ENCODE data around the gene HOXA11.
A peak's percentile ranks its signal among the peaks of the same experiment; 100 is the strongest.

The HOXA11 gene

DNA sequence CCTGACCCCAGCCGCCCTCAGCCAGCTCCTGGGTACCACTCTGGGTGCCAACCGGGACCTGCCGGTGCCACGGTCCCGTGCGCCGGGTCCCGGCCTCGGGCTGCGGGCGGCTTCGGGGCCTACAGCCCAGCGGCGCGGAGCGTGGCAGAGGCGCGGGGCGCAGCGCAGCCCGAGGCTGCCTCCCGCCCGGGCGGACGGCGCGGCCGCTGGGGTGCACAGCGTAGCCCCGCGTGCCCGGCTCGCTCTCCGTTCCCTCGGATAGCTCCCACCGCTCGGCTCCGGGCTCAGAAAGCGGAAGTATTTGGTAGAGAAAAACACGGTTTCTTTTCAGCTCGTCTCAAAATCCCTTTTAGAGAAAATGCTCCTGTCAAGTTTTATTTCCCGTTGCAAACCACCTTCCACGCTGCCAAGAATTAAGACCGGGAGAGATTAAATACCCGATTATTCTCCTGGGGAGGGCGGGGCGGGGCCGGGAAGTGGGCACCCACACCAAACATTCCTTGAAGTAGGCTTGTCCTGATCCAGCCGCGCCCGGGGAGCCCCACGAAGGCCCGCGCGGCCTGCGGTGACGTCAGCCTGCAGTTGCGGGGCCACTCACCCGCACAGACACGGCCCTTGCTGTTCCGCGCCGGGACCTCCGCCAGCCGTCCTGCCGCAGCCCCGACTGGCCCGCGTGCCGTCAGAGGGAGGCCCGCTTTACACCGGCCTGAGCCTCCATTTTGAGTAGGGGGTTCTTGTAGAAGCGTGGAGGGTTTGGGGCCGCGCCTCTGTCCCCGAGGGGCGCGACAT lies 7.7 kb upstream of the HOXA11 start:
- no peak for DNase-seq

DNA sequence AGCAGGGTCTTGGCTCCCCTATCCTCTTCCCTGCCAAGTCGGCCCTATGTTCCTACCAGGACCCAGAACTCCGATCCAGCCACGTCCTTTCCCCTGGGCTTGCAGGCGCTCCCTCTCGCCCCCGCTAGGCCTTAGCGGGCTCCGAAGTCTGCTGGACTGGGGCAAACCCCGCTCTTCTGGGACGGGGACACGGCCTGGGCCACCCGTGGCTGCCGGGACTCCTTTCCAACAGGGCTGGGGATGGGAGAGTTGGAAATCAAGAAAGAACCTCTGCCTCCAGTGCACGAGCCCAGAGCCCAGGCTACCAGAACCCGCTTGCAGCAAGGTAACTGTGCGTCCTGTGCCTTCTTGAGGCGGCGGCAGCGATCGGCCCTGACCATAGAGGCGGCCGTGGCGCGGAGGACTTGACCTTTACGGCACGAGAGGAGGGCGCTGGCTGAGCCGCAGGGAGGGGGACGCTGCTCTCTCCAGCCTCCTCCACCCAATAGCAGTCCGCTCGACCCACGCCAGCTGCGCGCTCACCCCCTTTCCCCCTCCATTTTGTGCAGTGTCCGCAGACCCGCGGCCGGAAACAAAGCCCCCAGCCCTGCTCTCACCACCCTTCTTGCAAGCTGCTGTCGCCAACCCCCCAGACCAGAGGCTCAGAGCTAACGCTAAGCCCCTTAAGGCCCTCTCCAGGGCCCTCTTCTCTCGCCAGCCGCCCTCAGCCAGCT lies 7.0 kb upstream of the HOXA11 start:
- DNase-seq = no peak

DNA sequence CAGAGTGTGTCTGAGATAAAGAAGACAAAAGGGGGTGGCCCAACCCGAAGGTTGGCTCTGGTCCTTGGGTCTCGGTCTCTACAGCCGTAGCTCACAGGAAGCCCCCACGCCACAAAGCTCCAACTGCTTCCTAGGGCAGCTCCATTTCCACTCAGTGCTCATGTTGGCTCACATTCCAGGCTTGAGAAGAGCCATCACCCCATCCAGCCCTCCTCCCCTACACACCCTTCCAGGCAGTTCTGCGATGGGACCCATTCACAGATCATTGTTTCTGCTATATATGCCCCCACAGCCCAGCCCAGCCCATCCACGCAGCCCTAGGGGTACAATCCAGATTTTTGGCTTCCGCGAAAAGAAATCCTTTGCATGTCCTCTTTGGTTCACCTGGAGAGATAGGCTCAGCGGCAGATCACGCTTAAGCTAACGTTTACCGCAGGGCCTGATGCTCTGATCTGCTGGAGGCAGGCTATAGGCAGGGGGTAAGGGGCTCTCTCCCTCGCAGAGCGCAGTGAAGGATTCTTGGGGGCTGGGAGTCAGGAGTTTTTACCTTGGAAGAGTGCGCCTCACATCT lies 6.2 kb upstream of the HOXA11 start:
- no peak for DNase-seq

DNA sequence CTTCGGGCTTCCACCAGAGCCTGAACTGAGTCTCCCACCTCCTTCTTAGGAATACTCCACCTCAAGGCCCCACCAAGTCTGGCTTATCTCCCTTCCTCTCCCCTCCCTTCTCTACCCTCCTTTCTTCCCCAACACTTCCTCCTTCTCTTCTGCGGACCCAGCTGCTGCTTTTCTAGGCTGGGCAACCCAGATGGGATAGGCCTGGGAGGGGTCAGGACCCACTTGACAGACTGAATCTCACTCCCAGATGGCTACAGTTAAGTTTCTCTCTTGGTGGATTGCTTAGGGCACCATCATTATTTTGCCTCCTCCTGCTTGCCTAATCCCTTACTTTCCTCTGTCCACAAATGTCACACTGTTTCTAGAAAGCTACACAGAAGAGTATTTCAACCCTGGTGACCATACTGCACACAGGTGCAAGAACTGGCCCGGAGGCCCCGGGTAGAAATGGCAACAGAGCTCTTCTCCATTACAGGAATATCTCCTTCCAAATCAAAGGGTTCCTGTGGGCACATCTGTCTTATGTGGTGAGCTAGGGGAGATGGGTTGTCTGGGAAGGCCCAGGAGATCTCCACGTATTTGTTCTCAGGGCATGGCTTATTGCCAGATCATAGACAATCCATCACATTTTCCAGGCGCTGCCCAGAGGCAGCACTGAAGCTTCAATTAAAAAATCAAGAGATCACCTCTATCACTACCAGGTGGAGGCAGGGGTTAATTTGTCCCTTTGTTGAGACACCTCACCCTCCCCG lies 5.1 kb upstream of the HOXA11 start:
- DNase-seq = peak; percentile 60

- DNase-seq = no peak
Measured at GRCh38 chr7:27189295-27189996, 4.4 kb upstream of the HOXA11 start.

DNA sequence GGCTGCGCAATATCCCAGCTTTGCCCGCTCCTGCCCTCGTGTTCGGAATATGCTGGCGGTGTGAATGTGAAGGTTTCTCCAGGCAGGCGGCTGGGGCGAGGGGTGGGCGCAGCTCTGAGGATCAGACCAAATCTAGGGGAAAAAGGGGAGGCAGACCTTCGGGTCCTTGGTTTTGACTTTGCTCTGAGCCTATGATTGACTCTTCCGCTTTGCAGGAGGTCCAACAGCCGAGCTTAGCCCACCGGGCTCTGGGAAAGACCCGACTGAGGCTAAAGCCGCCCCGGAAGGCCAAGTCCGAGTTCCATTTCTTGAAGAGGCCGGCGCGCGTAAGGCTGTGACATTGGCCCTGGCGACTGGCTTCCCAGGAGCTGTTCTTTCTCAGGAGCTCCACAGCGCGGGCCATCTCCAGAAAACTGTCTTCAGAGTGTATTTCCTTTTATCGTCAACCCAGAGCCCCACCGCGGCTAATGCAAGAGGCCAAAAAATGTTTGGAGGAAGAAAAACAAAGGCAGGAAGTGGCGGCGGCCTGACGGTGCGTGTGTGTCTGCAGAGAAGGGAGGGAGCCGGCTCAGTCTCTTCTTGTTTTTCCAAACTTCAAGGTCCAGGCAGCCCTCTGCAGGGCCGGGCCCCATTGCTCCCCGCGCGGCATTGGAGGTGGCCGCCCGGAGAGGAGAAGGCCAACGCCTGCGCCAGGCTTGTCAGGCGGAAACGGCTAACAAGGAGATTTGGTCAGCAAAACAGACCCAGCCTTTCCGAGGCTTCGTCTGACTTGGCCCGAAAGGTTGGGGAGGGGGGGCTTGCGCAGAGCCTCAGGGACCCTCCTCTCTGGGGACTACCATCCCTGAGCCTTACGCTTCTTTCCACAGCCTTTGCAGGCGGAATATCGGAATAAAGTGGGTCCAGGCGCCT lies 3.6 kb upstream of the HOXA11 start:
- no peak for DNase-seq

DNA sequence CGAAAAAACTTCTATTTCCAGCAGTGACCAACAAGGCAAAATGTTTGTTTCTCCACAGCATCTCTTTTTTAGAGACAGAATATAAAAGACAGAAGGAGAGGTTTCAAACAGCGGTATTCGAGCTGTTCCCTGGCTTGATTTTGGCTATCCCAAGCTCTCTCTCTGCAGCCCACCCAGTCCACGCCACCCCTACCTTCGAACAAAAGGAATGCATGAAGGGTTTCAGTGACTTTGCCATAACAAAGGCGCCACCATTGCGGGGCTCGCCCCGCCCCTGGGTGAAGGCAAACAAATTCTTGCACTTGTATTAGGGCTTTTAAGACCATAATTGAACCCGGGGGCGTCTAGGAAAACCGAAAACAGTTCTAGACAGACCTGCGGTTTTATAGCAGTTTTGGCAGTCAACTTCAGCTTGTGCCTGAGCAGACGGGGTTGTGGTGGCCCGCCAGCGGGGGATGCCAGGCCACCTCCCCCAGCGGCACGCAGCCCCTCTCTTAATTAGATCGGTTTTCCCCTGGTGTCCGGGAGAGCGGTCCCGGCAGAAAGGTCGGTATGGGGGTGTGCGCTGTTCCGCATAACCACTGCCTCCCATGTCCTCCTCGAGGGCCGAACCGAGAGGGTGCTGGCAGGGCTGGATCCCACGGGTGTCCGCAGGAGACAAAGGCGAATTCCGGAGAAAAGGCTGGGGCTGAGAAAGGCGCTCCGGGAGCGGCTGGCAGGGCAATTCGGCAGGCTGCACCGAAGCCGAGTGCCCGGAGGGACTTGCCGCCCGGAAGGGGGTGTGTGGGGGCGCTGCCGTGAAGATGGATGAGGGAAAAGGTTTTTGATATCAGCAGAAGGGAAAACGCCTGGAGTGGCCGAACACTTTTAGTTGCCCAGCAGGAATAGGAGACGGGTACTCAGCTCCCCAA lies 2.7 kb upstream of the HOXA11 start:
- DNase-seq = no peak

GRCh38 chr7:27186668-27187474 lies 1.8 kb upstream of the HOXA11 start:
- DNase-seq = no peak

- DNase-seq = no peak
Measured at GRCh38 chr7:27185854-27186667, 1.0 kb upstream of the HOXA11 start.

DNA sequence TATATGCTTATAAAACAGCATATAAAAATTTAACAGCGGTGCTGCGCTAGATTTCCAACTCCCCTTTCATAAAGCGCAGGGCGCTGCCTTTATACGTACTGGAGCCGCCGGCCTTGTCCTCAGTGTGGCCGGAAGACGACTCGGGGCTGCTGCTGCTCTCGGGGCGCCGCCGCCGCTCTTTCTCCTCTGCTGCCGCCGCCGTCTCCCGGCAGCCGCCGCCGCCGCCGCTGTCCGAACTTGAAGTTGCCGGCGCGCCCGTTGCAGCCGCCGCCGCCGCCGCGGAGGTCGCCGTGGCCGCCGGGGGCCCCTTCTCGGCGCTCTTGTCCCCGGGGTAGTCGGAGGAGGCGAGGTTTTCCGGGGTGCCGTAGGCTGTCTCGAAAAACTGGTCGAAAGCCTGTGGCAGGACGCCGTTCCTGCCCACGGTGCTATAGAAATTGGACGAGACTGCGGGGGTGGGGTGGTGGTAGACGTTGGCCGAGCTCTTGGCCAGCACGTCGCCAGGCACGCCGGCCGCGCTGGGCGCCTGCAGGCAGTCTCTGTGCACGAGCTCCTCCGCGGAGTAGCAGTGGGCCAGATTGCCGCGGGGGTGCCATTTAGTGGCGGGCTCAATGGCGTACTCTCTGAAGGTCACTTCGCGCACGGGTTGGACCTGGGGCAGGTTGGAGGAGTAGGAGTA lies 557 bp downstream of the HOXA11 start:
- DNase-seq = no peak

DNA sequence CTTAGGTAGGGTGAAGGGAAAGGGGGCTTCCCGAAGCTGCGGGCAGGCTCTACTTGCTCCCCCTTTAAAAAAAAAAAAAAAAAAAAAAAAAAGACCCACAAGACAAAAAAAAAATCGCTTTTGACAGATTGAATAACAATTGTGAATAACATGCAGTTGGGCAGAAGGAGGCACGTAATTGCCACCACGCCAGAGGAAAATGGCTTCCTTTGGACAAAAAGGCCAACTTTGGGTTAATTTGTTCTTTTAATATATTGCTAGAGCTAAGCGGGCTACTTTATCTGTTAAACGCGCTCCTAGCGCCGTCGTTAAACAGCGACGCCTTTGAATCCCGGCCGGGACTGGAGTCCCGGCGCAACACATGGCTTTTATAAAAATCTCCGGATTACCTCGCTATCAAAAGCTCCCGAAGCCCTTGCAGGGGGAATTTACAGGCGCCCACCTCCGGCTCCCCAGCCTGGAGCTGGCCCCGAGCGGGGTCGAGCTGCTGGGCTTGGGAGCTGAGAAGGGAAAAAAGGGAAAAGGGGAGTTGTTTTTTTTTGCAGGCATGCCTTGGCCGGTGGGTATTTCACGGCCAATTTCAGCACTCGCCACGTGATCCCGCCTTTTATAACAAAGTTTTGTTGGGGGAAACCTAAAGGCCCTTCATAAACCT lies 1.2 kb downstream of the HOXA11 start:
- no peak for DNase-seq

DNA sequence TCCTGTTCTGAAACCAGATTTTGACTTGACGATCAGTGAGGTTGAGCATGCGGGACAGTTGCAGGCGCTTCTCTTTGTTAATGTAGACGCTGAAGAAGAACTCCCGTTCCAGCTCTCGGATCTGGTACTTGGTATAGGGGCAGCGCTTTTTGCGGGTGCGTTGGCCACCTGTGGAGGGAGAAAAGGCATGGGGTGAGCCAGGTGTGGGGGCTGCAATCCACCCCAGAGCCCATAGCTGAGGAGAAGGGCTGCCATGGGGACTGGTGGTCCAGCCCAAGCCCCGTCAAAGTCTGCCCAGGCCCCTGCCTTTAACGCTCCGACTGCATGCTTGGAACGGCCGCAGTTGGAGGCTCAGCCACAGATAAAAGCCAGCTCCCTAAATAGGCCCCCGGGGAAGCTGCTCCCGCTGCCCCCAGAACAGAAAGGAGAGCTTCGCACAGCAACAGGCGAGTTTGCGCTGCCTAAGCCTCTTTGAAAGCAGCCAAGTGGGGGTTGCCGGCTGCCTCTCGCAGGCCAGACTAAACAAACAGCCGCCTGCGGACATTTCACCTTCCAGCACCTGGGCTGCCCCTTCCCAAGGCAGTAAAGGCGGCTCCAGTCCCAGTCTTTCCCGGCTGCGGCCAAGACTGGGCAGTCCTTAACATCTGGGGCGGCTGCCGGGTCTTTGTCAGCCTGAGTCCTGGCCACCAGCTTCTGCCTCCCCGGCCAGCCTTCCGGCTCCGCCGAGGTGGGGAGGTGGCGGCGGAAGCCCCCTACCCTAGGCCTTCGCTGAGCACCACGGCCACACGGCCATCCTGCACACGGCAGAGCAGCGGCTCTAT lies 2.0 kb downstream of the HOXA11 start:
- DNase-seq = no peak

- DNase-seq = no peak
Measured at GRCh38 chr7:27182285-27182841, 2.7 kb downstream of the HOXA11 start.

DNA sequence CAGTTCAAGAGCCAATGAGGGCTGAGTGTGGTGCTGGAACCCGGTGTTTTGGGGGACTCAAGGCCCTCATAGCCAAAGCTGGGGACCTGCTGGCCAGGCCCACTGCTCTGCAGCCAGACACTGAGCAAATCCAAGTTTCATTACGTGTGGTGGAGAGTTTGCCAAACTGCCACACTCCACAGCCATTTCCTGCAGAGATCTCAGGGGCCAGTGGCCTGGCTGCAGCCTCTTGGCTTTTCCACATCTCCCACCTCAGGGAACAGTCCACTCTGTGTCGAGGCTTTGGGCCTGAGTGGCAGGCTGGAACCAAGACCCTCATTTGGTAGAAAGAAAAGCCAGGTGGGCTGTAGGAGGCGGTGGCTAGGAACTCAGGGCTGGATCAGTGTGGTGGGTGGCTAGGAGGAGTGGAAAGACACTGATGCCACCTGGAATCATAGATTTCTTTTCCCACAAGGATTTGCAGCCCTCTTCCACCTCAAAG lies 3.2 kb downstream of the HOXA11 start:
- no peak for DNase-seq

GRCh38 chr7:27180431-27181420 lies 4.3 kb downstream of the HOXA11 start:
- DNase-seq = no peak
